NOMO-1 treated with dmso at 0.1 percent for 144 hours (cell line): Measurements from ENCODE around the gene TFR2.

Experiments
- DNase-seq: peaks from one replicate; lab custom pipeline; 2025; ENCODE audit not compliant: unreplicated experiment; lab: John Stamatoyannopoulos, UW

Gene TFR2

DNA sequence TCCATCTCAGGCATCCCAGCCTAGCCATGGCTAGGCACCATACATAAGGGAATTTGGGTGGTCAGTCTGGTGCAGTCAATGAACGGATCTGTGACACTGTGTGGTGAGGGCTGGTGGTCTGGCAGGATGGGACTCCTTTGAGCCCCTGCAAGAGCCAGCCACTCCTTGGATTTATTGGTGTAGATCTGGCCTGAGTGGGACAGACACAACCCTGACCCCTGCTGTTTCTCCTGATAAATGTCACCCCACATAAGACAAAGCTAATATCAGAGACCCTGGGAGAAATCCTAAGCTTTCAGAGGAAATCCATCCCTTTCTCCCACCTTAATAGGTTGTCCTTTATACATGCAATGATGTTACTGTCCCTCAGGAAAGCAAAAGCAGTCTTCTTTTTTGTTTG is 52.9 kb downstream of the TFR2 start:
- DNase-seq, result no peak

DNA sequence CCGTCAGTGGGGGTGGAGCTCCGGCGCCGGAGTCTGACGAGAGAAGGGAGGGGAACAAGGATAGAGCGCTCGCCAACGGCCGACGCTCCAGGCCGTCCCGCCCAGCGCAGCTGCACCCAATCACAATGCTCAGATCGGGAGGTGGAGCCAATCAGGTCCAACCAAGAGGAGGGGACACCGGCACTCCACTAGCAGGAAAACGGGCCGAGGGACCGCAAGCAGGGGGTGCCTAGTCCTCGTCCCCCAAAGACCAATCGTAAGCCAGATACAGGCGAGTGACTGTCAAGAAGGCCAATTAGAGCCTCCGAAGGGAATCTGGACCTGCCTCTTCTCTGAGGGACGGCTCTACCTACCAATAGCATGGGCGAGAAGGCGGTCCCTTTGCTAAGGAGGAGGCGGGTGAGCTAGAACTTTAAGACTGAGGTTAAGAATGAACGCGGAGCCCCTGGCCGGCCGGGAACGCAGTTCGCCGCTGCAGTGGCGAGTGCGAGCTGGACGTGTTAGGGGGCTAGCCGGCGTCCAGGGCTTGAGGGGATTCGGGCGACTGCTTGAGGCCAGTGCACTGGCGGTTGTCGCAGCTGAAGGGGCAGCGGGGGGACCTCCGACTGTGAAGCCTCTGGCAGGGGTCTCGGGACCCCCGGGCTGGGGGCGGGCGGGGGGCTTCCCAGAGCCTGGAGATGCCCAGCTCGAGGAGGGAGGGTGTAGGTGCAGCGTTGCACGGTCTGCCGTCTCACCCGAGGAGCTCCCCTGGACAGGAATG is 54.9 kb downstream of the TFR2 start, which contains the start of gene FBXO24:
FBXO24 (plus strand) TSS at position 63 of the 760 bp plus-strand sequence; CDS start at position 361, 298 bp downstream.
- peak; percentile 100 for DNase-seq

DNA sequence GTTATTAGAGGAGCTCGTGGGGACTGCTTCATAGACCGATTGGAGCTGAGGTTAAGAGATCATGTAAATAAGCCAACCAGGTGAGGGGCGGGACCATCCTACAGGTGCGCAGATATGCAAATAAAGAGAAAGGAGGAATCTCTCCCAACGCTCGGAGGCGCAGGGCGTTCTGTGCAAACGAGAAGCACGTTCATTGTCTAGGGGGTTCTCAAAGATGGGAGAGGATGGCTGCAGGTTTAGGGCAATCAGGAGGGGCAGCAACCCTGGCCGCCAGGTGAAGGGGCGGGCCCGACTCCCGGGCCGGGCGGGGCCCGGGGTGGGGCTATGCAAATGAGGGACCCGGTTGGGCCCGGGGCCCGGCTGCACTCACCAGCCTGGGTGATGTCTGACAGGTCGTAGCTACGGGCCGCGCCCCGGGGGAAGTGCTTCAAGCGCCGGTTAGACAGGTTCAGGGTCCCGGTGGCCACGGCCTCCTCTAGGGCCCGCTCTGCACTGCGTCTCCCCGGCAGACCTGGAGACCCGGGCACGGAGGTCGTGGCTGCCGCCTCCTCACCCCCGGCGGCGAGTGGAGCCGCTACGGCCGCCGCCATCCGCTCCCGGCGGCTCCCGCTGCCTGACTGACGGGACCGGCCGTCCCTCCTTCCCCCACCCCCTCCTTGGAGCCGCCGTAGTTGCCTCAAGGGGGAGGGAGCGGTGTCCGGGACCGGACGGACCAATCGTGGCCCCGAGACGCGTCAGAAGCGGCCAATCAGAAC is 55.7 kb downstream of the TFR2 start, which contains the start of gene LRCH4:
LRCH4 (minus strand) TSS at position 619 of the 755 bp plus-strand sequence; CDS start at position 590, 29 bp downstream.
- no peak for DNase-seq

DNA sequence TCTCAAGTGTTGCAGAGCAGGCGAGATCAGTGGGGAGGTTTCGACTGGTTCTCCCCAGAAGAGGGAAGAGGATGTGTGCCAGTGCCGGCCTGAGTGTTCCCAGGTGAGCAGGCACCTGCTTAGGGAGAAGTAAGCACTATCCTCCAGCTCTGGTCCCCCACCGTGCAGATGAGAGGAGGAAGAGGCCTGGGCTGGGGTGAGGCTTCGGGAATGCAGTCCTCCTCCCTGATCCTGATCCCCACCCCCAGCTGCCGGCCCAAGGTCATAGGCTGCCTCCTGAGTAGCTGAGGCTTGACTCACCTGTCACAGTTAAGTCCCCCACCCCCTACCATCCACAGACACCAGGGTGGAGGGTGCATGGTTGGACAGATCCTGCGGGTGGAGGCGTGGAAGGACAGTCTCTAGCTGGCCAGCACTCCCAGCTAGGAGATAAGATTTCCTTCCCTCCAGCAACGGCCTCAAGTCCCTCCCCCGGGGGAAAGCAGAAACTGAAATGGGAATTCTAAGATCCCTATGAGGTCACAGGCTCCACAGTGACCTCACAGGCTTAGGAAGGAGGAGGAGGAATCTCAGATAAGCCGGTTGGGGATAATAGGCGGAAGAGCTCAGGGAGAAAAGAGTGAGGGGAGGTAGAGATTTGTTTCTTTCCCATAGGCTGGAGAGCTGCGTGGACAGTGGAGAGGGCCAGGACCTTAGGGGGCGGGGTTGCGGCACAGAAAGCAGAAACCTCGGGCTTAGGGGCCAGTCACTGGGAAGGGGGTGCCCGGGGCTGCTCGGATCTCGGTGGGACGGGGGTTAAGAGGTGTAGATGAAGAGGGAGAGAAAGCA is 56.5 kb downstream of the TFR2 start:
- no peak for DNase-seq

DNA sequence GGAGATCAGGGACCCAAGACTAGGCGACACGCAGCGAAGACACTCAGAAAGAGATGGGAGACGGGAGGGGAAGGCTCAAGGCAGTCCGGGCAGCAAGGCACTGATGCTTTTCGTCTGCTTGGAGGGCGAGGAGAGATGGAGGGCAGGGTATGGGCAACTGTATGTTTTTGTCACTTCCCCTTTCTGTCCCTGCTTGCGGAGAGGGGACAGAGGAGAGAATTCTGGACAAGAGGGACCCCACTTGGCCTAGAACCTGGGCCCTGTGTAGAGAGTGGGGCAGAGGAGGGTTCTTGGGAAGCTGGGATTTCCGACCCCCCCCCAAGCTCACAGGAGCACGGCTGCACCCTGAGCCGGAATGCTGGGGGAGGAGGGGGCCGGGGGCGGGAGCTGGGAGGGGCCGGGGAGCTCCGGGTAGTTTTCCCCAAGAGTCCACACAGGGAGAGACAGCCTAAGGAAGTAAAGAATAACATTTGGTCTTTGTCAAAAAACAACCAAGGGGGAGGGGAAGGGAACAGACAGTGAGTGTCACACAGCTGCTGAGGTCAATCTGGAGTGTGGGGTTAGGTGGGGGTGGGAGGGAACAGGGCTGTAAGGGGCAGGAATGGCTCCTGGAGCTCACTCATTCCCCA is 57.2 kb downstream of the TFR2 start:
- peak; percentile 94 for DNase-seq

DNA sequence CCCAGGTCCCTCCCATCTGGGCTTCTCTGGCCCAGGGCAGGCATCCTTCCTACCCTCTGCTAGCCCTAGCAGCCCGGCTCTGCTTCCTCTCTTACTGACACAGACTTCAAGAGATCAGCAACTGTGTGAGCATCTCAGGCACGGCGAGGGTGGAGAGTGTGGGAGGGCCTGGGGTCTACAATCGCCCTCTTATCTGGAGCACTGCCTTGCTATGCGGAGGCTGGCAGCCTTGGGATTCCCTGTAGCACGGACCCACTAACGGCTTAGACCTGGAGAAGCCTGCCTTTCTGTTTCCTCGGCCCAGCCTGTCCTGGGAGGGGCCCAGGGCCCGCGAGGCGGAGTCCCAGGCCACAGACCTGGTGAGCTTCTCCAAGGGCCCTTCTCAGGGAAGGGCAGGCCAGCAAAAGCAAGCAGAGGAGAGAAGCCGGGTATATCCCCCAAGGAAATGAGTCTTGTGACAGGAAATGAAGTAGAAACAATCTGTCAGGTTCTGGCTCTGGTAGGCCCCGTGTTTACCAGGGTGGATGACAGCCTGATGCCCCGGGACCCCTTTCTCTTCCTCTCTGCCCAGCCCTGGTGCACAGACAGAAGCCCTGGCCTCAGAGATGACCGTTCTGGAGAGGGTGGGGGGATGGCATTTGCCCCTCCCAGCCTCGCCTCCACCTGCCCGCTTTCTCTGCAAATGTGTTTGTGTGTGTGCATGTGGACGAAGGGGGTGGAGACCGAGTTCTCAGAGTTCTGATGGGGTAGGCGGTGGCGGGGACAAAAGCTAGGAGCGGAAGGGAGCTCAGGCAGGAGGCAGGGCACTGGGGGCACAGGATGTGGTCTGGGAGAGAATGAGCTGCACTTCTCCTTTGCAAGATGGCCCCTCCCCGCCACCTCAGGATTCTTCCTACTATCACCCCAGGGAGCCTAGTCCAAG is 58.0 kb downstream of the TFR2 start:
- DNase-seq, result peak; percentile 98

DNA sequence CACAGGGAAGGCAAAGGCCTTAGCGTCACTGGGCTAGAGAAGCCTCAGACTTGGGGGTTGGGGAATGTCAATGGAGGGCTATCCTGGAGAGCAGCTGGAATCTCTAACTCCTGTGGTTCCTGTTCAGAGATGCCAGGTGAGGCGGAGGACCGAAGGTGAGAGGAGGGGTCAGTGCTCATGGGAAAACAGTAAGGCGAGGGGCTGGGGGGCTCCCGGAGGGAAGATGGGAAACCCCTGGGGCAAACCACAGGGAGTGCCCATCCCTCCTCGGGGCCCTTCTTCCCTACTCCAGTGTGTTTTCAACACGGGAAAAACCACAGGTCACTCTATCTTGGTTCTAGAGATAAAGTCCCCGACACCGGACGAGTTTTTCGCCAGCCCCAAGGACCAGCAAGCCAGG is 58.7 kb downstream of the TFR2 start:
- no peak for DNase-seq

DNA sequence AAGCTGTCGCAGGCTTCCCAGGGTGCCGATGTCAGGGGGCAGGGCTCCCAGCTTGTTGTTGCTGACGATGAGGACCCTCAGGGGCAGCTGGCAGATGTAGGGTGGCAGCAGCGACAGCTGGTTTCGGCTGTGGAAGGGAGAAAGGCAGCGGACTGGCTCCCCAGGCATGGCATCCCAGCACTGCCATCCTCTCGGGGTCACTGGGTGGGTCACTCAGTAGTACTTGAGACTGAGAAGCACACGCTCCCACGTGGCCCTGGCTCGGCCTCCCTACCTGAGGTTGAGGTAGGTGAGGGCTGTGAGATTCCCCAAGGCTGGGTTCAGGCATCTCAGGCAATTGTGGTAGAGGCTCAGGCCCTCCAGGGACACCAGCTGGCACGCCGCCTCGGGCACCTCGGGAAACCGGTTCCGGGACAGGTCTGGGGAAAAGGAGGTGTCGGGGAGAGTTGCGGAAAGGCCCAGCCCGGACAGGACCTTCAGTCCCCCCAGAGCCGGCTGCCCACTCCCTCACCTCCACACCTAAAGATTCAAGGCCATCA is 59.2 kb downstream of the TFR2 start:
- no peak for DNase-seq

DNA sequence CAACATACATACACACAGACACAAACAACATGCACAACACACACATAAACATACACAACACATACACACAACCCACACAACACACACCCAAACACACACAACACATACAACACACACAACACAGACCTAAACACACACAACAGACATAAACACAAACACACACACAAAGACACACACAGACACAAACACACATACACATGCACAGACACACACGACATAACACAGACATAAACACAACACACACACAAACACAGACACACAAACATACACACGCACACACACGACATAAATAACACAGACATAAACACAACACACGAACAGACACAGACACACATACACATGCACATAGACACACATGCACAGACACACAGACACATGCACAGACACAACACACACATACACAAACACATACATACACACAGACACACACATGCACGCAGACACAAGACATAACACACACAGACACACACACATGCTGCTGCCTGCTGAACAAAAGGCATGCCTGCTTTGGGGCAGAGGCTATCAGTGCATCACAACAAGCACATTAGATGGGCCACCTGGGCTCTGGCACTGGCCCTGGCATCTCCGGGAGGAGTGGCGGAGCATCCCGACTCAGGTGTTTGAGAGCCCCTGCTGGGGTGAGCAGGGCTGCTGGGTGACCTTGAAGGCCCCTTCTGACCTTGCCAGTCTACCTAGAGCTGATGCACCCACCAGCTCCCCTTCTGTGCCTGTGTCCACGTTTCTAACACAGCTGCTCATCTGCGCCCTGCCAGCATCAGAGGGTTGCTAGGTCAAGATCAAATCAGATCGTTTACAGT is 60.7 kb downstream of the TFR2 start:
- no peak for DNase-seq

DNA sequence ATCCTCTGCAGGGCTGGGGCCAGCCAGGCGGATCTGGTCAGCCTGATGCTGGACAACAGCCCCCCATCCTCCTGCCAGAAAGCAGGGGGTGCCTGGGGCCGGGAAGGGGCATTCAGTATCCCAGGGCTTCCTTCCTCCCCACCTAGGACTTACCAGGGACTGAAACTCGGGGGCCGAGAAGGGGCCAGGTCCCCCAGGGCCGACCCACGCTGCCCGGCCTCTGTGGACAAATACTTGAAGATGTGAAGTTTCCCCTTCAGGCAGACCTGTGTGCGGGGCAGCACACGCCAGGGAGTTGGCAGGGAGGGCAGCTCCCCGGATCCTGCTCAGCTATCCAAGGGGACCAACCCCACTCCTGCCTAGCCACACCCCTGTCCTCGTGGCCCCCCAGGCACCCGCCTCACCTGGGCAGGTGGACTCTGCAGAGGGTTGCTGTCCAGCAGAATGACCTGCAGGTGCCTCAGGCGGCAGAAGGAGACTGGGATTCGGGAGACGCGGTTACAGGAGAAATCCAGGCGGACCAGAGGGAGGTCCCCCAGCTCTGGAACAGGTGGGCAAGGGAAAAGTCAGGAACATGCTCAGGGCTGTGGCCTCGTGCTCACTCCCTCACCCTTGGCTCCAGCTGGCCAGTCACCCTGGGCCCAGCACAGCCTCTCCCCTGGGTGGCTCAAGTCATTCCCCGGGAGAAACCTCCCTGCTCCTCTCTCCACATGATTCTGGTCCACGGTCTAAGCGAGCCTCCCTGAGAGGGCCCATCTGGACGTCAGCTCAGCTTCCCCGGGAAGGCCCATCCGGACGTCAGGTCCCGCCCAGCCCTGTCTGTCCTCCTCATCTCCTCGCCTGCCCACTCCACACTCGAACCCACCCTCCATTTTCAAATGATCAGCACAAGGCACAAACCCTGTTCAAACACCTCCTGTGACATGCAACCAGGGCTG is 62.8 kb downstream of the TFR2 start:
- no peak for DNase-seq

DNA sequence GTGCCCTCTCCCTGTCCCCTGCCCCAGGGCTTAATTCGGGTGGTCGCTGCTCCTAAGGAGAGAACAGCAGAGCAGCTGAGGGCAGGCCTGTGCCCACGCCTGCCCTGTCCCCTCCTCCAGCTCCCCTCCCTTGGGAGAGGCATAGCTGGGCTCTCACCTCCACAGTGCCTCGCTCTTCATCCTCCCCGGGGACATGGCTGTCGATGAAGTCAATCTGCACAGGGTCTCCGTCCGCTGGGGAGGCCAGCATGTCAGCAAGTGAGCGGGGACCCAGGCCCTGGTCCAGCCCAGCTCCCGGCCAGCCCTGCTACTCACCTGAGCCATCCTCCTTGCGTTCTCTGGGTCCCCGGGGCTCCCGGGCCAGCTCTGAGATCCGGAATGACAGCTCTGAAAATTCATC is 63.8 kb downstream of the TFR2 start:
- DNase-seq, result no peak

DNA sequence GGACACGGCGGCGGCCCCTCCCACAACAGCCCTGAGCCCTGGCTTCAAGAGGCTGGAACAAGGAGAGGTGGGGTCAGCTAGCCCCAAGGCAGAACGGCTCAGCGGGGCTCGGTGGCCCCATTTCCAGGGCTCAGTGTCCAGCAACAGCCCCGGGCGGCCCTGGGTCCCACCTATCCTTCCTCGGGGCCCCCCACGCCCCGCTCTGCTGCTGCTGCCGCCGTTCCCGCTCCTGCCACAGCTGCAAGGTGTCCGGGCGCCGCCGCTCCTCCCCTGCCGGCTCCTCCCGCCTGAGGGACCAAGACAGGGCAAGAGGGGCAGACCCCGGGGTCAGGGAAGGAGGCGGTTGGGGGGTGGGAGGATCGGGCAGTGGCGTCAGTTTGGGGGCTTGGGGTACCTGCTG is 64.2 kb downstream of the TFR2 start:
- DNase-seq, result no peak

DNA sequence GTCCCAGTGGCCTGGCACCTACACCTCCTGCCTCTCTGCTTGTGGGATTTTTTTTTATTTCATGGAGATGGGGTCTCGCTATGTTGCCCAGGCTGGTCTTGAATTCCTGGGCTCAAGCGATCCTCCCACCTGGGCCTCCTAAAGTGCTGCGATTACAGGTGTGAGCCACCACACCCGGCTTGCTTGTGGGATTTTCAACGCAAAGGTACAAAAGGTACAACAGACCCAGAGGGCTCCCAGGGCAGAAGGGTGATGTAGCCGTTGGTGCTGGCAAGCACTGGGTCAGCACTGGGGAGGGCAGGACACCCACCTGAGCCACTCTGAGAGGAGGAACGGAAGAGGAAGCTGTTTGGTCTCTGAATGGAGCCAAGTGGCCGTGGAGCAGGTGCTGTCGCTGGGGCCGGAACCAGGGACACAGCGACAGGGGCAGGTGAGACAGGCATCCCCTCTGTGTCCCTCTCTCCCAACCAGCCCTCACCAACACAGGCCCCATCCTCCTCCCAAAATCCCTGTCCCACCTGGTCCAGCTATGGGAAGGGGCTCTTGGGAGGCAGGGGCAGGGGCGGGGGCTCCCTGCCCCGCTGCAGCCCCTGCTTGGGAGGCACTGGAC is 64.9 kb downstream of the TFR2 start:
- DNase-seq, result no peak

DNA sequence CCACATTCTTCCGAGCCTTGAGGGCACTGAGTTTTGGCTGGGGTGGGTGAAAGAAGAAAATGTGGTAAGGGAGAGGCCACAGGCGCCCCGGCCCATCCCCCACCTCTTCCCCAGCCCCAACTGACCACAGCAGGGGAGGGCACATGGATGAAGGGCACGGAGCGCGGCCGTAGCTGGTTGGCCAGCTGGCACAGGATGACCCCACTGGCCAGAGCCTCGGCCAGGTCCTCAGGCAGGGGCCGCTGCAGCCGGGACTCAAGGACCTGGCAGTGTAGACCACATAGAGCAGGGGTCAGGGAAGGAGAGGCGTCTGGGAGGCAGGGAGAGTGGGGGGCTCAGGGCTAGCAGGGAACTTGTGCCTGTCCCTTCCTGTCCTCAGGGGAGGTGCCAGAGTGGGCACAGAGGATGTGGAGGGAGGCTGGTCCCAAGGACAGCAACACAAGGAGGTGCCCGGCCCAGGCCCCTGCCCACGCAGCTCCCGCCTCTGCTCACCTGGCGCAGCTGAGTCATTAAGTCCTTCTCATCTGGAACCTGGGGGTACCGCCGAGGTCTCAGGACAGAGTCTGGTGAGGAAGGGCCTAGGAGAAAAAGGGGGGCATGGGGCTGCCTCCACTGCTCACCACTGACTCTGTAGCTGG is 65.5 kb downstream of the TFR2 start:
- no peak for DNase-seq

DNA sequence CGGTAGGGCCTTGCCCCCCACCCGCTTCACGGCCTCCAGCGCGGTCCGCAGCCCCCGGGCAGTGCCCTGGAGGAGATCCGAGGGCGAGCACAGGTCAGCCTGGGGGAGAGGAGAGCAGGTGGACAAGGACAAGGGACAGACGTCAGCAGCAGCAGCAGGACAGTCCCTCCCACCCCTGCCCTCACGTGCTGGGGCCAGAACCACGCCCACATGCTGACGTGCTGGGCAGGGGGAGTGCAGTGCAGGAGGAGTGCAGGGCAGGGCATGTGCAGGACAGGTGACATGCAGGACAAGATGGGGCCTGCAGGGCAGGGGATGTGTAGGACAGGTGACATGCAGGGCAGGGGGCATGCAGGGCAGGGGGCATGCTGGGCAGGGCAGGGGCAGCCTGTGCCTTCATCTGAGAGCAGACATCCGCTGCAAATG is 66.1 kb downstream of the TFR2 start:
- DNase-seq, result no peak

DNA sequence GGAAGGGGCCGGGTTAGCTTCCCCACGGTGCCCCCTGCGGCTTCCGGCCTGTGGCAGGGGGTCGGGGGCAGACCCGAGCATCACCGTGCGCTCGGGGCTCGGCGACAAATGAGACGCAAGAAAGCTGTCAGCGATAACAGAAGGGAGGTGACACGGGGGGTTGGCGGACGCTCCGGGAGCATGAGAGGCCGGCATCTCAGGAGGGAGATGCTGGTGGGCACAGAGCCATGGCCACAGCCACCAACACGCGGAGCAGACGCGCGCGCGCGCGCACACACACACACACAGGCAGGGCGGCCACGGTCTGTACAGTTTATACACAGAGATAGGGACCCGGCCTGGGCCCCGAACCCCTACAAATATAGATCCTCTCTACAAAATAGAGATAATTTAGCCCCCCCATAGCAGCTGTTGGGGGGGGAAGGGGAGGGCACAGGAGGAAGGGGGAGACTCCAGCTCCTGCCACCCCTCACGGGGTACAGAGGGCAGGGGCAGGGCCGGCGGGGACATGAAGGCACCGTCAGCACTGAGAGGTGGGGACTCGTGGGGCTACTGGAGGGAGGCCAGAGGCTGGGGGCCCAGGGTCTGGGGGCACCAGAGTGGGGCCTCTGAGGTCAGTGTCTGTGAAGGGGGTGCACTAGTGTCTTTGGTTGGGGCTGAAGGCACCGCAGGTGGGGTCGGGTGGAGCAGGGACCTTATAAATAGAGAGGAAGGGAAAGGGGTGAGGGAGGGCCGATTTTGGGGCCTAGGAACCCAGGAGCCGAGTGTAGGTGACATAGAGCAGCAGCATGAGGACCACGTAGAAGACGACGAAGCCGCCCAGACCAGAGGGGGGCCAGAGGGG is 66.8 kb downstream of the TFR2 start:
- DNase-seq, result no peak
